HG03039 (cell line): ENCODE measurements around the gene SLC30A1.

Experiments used
- ATAC-seq: cut with Tn5 transposase; IDR thresholded peaks from one replicate; pipeline ENCODE4 v1.9.1; 2021; ENCODE audit warnings: mild to moderate bottlenecking, moderate library complexity; ENCODE audit not compliant: unreplicated experiment

SLC30A1 gene

DNA sequence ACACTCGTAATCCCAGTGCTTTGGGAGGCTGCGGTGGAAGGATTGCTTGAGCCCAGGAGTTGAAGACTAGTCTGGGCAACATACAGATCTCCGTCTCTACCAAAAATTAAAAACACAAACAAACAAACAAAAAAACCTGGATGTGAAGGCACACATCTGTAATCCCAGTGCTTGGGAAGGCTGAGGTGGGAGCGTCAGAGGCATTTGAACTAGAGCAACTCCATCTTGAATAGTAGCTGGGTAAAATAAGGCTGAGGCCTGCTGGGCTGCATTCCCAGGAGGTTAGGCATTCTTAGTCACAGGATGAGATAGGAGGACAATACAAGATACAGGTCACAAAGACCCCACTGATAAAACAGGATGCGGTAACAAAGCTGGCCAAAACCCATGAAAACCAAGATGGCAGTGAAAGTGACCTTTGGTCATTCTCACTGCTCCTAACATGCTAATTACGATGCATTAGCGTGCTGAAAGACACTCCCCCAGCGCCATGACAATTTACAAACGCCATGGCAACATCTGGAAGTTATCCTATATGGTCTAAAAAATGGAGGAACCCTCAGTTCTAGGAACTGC, 53.8 kb downstream of the SLC30A1 start:
- no peak for ATAC-seq

DNA sequence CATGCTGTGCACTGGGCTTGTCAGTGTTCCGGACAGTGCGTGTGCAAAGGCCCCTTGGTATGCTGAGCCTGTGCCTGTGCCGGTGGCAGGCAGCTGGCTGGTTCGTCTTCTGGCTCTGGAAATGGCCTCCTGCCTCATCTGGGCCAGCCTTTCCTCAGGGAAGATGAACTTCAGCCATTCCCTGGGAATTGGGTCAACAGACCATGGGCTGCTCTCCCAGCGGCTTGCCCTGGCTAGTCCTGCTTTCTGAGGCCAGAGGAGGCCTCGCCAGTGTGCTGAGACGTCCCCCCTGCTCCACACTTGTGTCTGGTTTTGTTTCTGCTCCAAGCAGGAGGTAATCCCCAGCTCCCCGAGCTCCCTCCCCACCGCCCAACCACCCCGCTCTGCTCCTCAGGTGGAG, 54.4 kb downstream of the SLC30A1 start:
- ATAC-seq = no peak

DNA sequence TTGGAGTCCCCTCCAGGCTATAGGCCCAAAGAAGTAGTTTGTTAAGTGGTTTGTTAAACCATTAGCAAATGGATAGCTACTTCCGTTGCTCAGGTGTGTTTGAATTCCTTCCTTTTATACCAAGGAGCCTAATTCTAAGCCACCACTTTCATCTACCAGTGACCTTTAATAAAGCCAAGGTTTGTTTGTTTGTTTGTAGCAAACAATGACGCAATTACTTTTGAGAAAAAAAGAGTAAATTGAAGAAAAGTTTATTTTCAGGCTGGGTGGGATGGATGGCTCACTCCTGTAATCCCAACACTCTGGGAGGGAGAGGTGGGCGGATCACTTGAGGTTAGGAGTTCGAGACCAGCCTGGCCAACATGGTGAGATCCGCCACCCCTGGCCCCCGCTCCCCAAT, 56.2 kb downstream of the SLC30A1 start:
- no peak for ATAC-seq
